ENCODE data around the gene ADCYAP1R1. TPM values are rescaled to one million over a fixed set of nuclear protein-coding genes. Genes with fewer than 3 reads are reported as not detected.

Gene ADCYAP1R1
- polyA plus RNA-seq, 3 donors = 0.68 to 1.4 (median 0.75) TPM

- DNase-seq = no peak
These were observed 53.3 kb downstream of the ADCYAP1R1 start for GRCh38 chr7:31105256-31105950.

GRCh38 chr7:31106303-31107105, 54.4 kb downstream of the ADCYAP1R1 start:
- no peak for DNase-seq

GRCh38 chr7:31107106-31108090, 55.3 kb downstream of the ADCYAP1R1 start:
- DNase-seq = no peak

GRCh38 chr7:31108097-31108657, 56.1 kb downstream of the ADCYAP1R1 start:
- no peak for DNase-seq

- no peak for DNase-seq
These were observed 57.6 kb downstream of the ADCYAP1R1 start for GRCh38 chr7:31109751-31110150.

- DNase-seq = no peak
These were observed 58.4 kb downstream of the ADCYAP1R1 start for GRCh38 chr7:31110331-31111108.

GRCh38 chr7:31111109-31111451, 59.0 kb downstream of the ADCYAP1R1 start:
- no peak for DNase-seq

GRCh38 chr7:31113660-31114059, 61.6 kb downstream of the ADCYAP1R1 start:
- no peak for DNase-seq

- DNase-seq = peak; percentile 46
These were observed 62.7 kb downstream of the ADCYAP1R1 start for GRCh38 chr7:31114593-31115343.

GRCh38 chr7:31116615-31117014, 64.5 kb downstream of the ADCYAP1R1 start:
- DNase-seq = no peak

GRCh38 chr7:31119249-31119648, 67.1 kb downstream of the ADCYAP1R1 start:
- DNase-seq = no peak

- DNase-seq = no peak
These were observed 68.8 kb downstream of the ADCYAP1R1 start for GRCh38 chr7:31120800-31121513.

- DNase-seq = no peak
These were observed 69.5 kb downstream of the ADCYAP1R1 start for GRCh38 chr7:31121601-31122000.

GRCh38 chr7:31122649-31123058, 70.5 kb downstream of the ADCYAP1R1 start:
- DNase-seq = peak; percentile 62

GRCh38 chr7:31123321-31123720, 71.2 kb downstream of the ADCYAP1R1 start:
- DNase-seq = no peak

GRCh38 chr7:31123726-31124125, 71.6 kb downstream of the ADCYAP1R1 start:
- no peak for DNase-seq

- DNase-seq = no peak
These were observed 73.1 kb downstream of the ADCYAP1R1 start for GRCh38 chr7:31125171-31125570.

- peak; percentile 15 for DNase-seq
These were observed 74.9 kb downstream of the ADCYAP1R1 start for GRCh38 chr7:31126976-31127375.

GRCh38 chr7:31129067-31129466, 77.0 kb downstream of the ADCYAP1R1 start:
- DNase-seq = no peak

- DNase-seq = no peak
These were observed 81.4 kb downstream of the ADCYAP1R1 start for GRCh38 chr7:31133497-31133896.
